HCT116 (cell line): ENCODE data around the gene NSG2. TPM values are rescaled to one million over a fixed set of nuclear protein-coding genes. Genes with fewer than 3 reads are reported as not detected.

Experiments used
- ATAC-seq: fragments of 200-7000 bp; cut with Tn5 transposase; 2 replicates; pipeline ENCODE4 v1.9.1; 2020; ENCODE audit warnings: mild to moderate bottlenecking, moderate library complexity
- BruUV-seq: library from RNA; stranded (reverse); fragments of 400-500 nt; replicated peaks from 2 replicates; lab custom pipeline; 2021; lab: Mats Ljungman, UMichigan
- CTCF ChIA-PET: fragments of 300-600 bp; sonication (Branson Sonifier 250); formaldehyde crosslinking; loops from one replicate; lab custom pipeline; 2021; ENCODE audit warnings: antibody characterized with exemption; lab: Charles Lee
- POLR2A ChIA-PET: fragments of 300-600, 350-600 bp; sonication (Branson Sonifier 250); formaldehyde crosslinking; loops from one replicate; lab custom pipeline; 2021; ENCODE audit warnings: antibody characterized with exemption; lab: Charles Lee
- RAD21 ChIA-PET, 2 experiments: fragments of 300-600 bp; sonication (Branson Sonifier 250); formaldehyde crosslinking; loops; one replicate each; lab custom pipeline; 2023; ENCODE audit warnings: low total read pairs in 2 of 2; ENCODE audit not compliant: uncharacterized antibody in 2 of 2, unreplicated experiment in 2 of 2, low non-redundant PET in 1 of 2; lab: Charles Lee
- DNase-seq: peaks from one replicate; pipeline ENCODE4 v3.0.0-alpha.2; 2010; ENCODE audit warnings: low read depth, low spot score
- H2AFZ ChIP-seq: fragments of 200-600 bp; shearing (Covaris generic), sonication (generic); 2 replicates; pipeline ENCODE4 v1.6.1; 2017; ENCODE audit warnings: low read depth, mixed run types, mixed read lengths, antibody characterized with exemption, low read length; ENCODE audit not compliant: poor library complexity, severe bottlenecking
- H3K27ac ChIP-seq: 2 replicates; pipeline ENCODE4 v1.5.1; 2012; ENCODE audit warnings: low read depth, low read length
- H3K27me3 ChIP-seq: fragments of 200-600 bp; sonication (generic); 2 replicates; pipeline ENCODE4 v1.6.1; 2016; ENCODE audit warnings: mixed run types, low read length, mixed read lengths; ENCODE audit not compliant: insufficient read depth
- H3K36me3 ChIP-seq, 2 experiments: fragments of 200-500 bp in 1 of 2; fragments of 200-600 bp in 1 of 2; sonication (Bioruptor generic) in 1 of 2; sonication (generic) in 1 of 2; 2 replicates each; pipeline versions ENCODE4 v1.5.1 to v1.6.1; 2014 to 2016; ENCODE audit warnings: low read length in 2 of 2, inconsistent platforms in 1 of 2, mixed read lengths in 1 of 2, mixed run types in 1 of 2; ENCODE audit not compliant: insufficient read depth in 2 of 2, control insufficient read depth in 1 of 2
- H3K4me1 ChIP-seq, 2 experiments: fragments of 200-600 bp in 1 of 2; sonication (generic) in 1 of 2; 2 replicates each; pipeline versions ENCODE4 v1.5.1 to v1.6.1; 2012 to 2017; ENCODE audit warnings: low read length in 2 of 2, inconsistent platforms in 1 of 2, mild to moderate bottlenecking in 1 of 2, mixed read lengths in 1 of 2, mixed run types in 1 of 2, moderate library complexity in 1 of 2; ENCODE audit not compliant: insufficient read depth in 2 of 2, control insufficient read depth in 1 of 2
- H3K4me2 ChIP-seq: fragments of 200-600 bp; sonication (generic); 2 replicates; pipeline ENCODE4 v1.6.1; 2017; ENCODE audit warnings: mixed run types, low read length, mixed read lengths
- H3K4me3 ChIP-seq, 2 experiments: fragments of 200-600 bp in 1 of 2; sonication (generic) in 1 of 2; replicated peaks in 1 of 2; 2 replicates each; pipeline ENCODE4 v1.5.1; 2011 to 2016; ENCODE audit warnings: low read length in 2 of 2, control low read depth in 1 of 2, low read depth in 1 of 2, mild to moderate bottlenecking in 1 of 2, mixed read lengths in 1 of 2, mixed run types in 1 of 2
- H3K79me2 ChIP-seq: fragments of 200-600 bp; sonication (generic); 2 replicates; pipeline ENCODE4 v1.6.1; 2017; ENCODE audit warnings: mild to moderate bottlenecking, mixed run types, low read length, moderate library complexity, mixed read lengths; ENCODE audit not compliant: insufficient read depth
- H3K9ac ChIP-seq: fragments of 200-600 bp; sonication (generic); 2 replicates; pipeline ENCODE4 v1.6.1; 2016; ENCODE audit warnings: low read length, mixed read lengths
- H3K9me2 ChIP-seq: fragments of 200-600 bp; sonication (generic), shearing (Covaris generic); 2 replicates; pipeline ENCODE4 v1.6.1; 2017; ENCODE audit warnings: mixed run types, mild to moderate bottlenecking, moderate library complexity; ENCODE audit not compliant: insufficient read depth
- H3K9me3 ChIP-seq, 2 experiments: fragments of 200-500 bp in 1 of 2; fragments of 200-600 bp in 1 of 2; sonication (Bioruptor generic) in 1 of 2; sonication (generic) in 1 of 2; 2 replicates each; pipeline ENCODE4 v1.6.1; 2014 to 2017; ENCODE audit warnings: low read length in 2 of 2, mixed read lengths in 2 of 2, inconsistent platforms in 1 of 2, low read depth in 1 of 2, mild to moderate bottlenecking in 1 of 2, mixed run types in 1 of 2, moderate library complexity in 1 of 2; ENCODE audit not compliant: control insufficient read depth in 1 of 2, insufficient read depth in 1 of 2
- H4K20me1 ChIP-seq: fragments of 200-600 bp; sonication (generic), shearing (Covaris generic); 2 replicates; pipeline ENCODE4 v1.6.1; 2017; ENCODE audit warnings: mixed run types, mild to moderate bottlenecking, moderate library complexity; ENCODE audit not compliant: insufficient read depth
- CEBPB ChIP-seq: IDR thresholded peaks from 2 replicates; pipeline ENCODE4 v1.6.1; 2012; ENCODE audit warnings: low read depth
- EGR1 ChIP-seq: IDR thresholded peaks from 2 replicates; pipeline ENCODE4 v1.6.1; 2012; ENCODE audit warnings: low read depth
- ELF1 ChIP-seq: IDR thresholded peaks from 2 replicates; pipeline ENCODE4 v1.6.1; 2012; ENCODE audit warnings: low read depth, borderline replicate concordance
- EZH2 ChIP-seq: fragments of 200-600 bp; sonication (generic); IDR thresholded peaks from 2 replicates; pipeline ENCODE4 v1.6.1; 2017; ENCODE audit warnings: antibody characterized with exemption, mixed run types
- EZH2phosphoT487 ChIP-seq: fragments of 200-600 bp; IDR thresholded peaks from 2 replicates; pipeline ENCODE4 v1.6.1; 2018; ENCODE audit warnings: antibody characterized with exemption, borderline replicate concordance
- FOSL1 ChIP-seq: IDR thresholded peaks from 2 replicates; pipeline ENCODE4 v1.6.1; 2012; ENCODE audit warnings: low read depth
- JUND ChIP-seq: IDR thresholded peaks from 2 replicates; pipeline ENCODE4 v1.6.1; 2012
- POLR2AphosphoS5 ChIP-seq: IDR thresholded peaks from 2 replicates; pipeline ENCODE4 v1.6.1; 2011; ENCODE audit warnings: mild to moderate bottlenecking, low read depth, low read length, moderate library complexity
- RAD21 ChIP-seq: IDR thresholded peaks from 2 replicates; pipeline ENCODE4 v1.6.1; 2012; ENCODE audit warnings: low read depth, mild to moderate bottlenecking
- SIN3A ChIP-seq: IDR thresholded peaks from 2 replicates; pipeline ENCODE4 v1.6.1; 2012; ENCODE audit warnings: low read depth
- SP1 ChIP-seq: IDR thresholded peaks from 2 replicates; pipeline ENCODE4 v1.6.1; 2012; ENCODE audit warnings: low read depth
- TCF7L2 ChIP-seq: IDR thresholded peaks from 2 replicates; pipeline ENCODE4 v1.7.0; 2011; ENCODE audit warnings: borderline replicate concordance, inconsistent platforms; ENCODE audit not compliant: insufficient read depth, insufficient read length; ENCODE audit errors: extremely low read depth
- YY1 ChIP-seq: IDR thresholded peaks from 2 replicates; pipeline ENCODE4 v1.6.1; 2011; ENCODE audit warnings: low read length, low read depth, moderate library complexity, mild to moderate bottlenecking; ENCODE audit not compliant: insufficient replicate concordance; ENCODE audit errors: extremely low read depth
- ZFX ChIP-seq: fragments of 450-650 bp; IDR thresholded peaks from 2 replicates; pipeline ENCODE4 v1.6.1; 2017
- intact Hi-C: fragments of 100-400 bp; cut with micrococcal nuclease; formaldehyde crosslinking; loops from 2 replicates; pipeline ENCODE4 v1.10.0; 2022
- total RNA-seq: library from RNA; stranded (reverse); gene quantifications from one replicate; pipeline ENCODE4 v1.2.1, GENCODE V29; 2021; ENCODE audit not compliant: unreplicated experiment
- TF ChIP-seq, protein P1 (sequence below), 3 experiments: fragments of 200-600 bp in 1 of 3; sonication (generic) in 1 of 3; IDR thresholded peaks in 2 of 3; conservative IDR thresholded peaks in 1 of 3; 2 replicates each; pipeline ENCODE4 v1.5.1; 2012 to 2017; ENCODE audit warnings: low read depth in 2 of 3, low read length in 2 of 3, antibody characterized with exemption in 1 of 3, borderline replicate concordance in 1 of 3, control low read depth in 1 of 3, mild to moderate bottlenecking in 1 of 3, mixed read lengths in 1 of 3, mixed run types in 1 of 3, moderate library complexity in 1 of 3; ENCODE audit not compliant: insufficient read depth in 1 of 3

The NSG2 gene
- total RNA-seq, 1 experiment from 2014 or later, result not detected

DNA sequence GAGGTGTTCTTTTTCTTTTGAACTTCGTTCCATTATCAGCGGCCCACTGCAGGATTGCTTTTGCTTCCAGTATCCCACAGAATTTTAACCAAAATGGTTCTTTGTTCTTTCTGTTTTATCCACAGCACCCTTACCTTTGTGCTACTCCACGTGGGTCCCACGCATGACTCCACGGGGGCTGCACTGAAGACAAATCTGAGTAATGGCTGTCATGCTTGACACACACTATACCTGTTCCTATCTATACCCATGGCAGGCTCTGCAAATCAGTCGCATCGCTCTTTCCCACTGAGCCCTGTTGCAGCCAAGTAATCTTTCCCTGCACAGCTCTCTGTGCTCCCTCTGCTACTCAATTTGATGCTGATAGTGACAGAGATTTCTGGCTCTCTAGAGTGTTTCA, 69.7 kb downstream of the NSG2 start:
- POLR2A ChIA-PET, result no interaction called here
- no peak for ATAC-seq
- no peaks in the 10 kb centered on the region for H3K9me3 ChIP-seq
- no peak overlapping the region for H3K9ac ChIP-seq
- H3K4me1 ChIP-seq, result no peaks in the 10 kb centered on the region
- no peaks in the 10 kb centered on the region for H4K20me1 ChIP-seq
- no peaks in the 10 kb centered on the region for H3K79me2 ChIP-seq
- TF ChIP-seq, protein P1, sequence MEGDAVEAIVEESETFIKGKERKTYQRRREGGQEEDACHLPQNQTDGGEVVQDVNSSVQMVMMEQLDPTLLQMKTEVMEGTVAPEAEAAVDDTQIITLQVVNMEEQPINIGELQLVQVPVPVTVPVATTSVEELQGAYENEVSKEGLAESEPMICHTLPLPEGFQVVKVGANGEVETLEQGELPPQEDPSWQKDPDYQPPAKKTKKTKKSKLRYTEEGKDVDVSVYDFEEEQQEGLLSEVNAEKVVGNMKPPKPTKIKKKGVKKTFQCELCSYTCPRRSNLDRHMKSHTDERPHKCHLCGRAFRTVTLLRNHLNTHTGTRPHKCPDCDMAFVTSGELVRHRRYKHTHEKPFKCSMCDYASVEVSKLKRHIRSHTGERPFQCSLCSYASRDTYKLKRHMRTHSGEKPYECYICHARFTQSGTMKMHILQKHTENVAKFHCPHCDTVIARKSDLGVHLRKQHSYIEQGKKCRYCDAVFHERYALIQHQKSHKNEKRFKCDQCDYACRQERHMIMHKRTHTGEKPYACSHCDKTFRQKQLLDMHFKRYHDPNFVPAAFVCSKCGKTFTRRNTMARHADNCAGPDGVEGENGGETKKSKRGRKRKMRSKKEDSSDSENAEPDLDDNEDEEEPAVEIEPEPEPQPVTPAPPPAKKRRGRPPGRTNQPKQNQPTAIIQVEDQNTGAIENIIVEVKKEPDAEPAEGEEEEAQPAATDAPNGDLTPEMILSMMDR (IDR thresholded peaks at IDR 0.05 in 2 of 3, conservative IDR thresholded peaks at IDR 0.05 in 1 of 3; ENCODE audit: borderline replicate concordance in 1 of 3, insufficient read depth in 1 of 3, low read depth in 2 of 3, low read length in 2 of 3), result no peak
- TF ChIP-seq ZFX (no peak), RAD21 (no peak), TCF7L2 (no peak), FOSL1 (no peak)
- TF ChIP-seq, all 23 proteins: peak for 0
- Histone ChIP-seq H3K27me3 (peaks cover 16% of the 10 kb centered on the region; the same call in 1 of the 2 replicates), H3K36me3 (no peaks in the 10 kb centered on the region), H2AFZ (no peak overlapping the region), H3K9me2 (no peaks in the 10 kb centered on the region), H3K4me3 (no peak overlapping the region), H3K4me2 (no peak overlapping the region), H3K27ac (no peak overlapping the region)
- DNase-seq, result no peak
- no TSS peak for BruUV-seq
- ChIA-PET CTCF (no interaction called here), RAD21 (no interaction called here)
- intact Hi-C loops, result no loop called here

- H3K79me2 ChIP-seq, result no peaks in the 10 kb centered on the region
- CTCF ChIA-PET, result no interaction called here
- DNase-seq (no peak), ATAC-seq (no peak)
- H3K4me3 ChIP-seq, result no peak overlapping the region
- no peaks in the 10 kb centered on the region for H3K4me1 ChIP-seq
- intact Hi-C loops, result no loop called here
- H4K20me1 ChIP-seq, result no peaks in the 10 kb centered on the region
- no peak overlapping the region for H3K4me2 ChIP-seq
- POLR2A ChIA-PET, result no interaction called here
- BruUV-seq, result no TSS peak
- no peak overlapping the region for H3K9ac ChIP-seq
- H2AFZ ChIP-seq, result no peak overlapping the region
- H3K27me3 ChIP-seq, result peaks cover 16% of the 10 kb centered on the region; the same call in 1 of the 2 replicates
- H3K9me2 ChIP-seq, result no peaks in the 10 kb centered on the region
- H3K27ac ChIP-seq, result no peak overlapping the region
- TF ChIP-seq CEBPB, result no peak
- no peak for TF ChIP-seq SP1
- no peak for TF ChIP-seq JUND
- TF ChIP-seq EZH2, result no peak
- TF ChIP-seq FOSL1, result no peak
- TF ChIP-seq YY1, result no peak
- TF ChIP-seq EGR1, result no peak
- TF ChIP-seq EZH2phosphoT487, result no peak
- TF ChIP-seq ZFX, result no peak
- no peak for TF ChIP-seq SIN3A
- TF ChIP-seq RAD21, result no peak
- no peak for TF ChIP-seq ELF1
- TF ChIP-seq, protein P1 (IDR thresholded peaks at IDR 0.05 in 2 of 3, conservative IDR thresholded peaks at IDR 0.05 in 1 of 3; ENCODE audit: borderline replicate concordance in 1 of 3, insufficient read depth in 1 of 3, low read depth in 2 of 3, low read length in 2 of 3), result no peak
- no peak for TF ChIP-seq POLR2AphosphoS5
- no peak for TF ChIP-seq TCF7L2
- TF ChIP-seq, all 23 proteins: peak for 0
- Histone ChIP-seq H3K36me3 (no peaks in the 10 kb centered on the region), H3K9me3 (no peaks in the 10 kb centered on the region)
- RAD21 ChIA-PET, result no interaction called here
Measured at GRCh38 chr5:174118823-174119467, 73.4 kb downstream of the NSG2 start.
